Cardiac fibroblast (primary cell): Measurements from ENCODE around the gene TMED3.

ENCODE experiments used
- DNase-seq, 2 donors: peaks; one replicate each; pipeline versions ENCODE4 v3.0.0 to v3.0.0-alpha.2; 2010; ENCODE audit warnings: low read depth in 2 of 2
- H3K4me3 ChIP-seq, 2 donors: replicated peaks in 1 of 2; 1 replicate in 1 of 2; 2 replicates in 1 of 2; pipeline ENCODE4 v1.5.1; 2011; ENCODE audit warnings: low read depth in 2 of 2, low read length in 2 of 2, mild to moderate bottlenecking in 2 of 2, moderate library complexity in 1 of 2
- CTCF ChIP-seq: IDR thresholded peaks from one replicate; pipeline ENCODE4 v1.5.1; 2011; ENCODE audit warnings: low read depth, mild to moderate bottlenecking, low read length, inconsistent platforms

The TMED3 gene

GRCh38 chr15:79290642-79291275, 20.2 kb upstream of the TMED3 start:
- no peak overlapping the region for H3K4me3 ChIP-seq
- no peak for TF ChIP-seq CTCF
- no peak for DNase-seq

DNA sequence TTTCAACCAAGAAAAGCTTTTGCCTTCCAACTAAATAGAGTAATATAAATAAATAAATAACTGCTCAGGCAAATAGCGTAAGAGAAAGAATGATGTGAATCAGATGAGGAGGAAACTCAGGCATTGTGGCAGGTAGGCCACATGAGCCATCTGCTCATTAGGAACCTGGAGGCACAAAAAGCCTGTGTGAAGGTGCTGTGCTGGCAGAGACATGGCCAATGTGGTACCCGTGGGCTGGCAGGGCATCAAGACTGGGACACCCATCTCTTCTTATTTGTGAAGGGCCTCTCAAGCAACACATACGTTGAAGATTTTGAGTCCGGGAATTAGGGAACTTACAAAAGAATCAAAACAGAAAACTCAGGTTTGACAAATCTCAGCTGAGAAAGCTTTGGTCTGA, 18.9 kb upstream of the TMED3 start:
- H3K4me3 ChIP-seq, result no peak overlapping the region
- no peak for TF ChIP-seq CTCF
- DNase-seq, result no peak

GRCh38 chr15:79294075-79294474, 16.8 kb upstream of the TMED3 start:
- DNase-seq, result no peak
- TF ChIP-seq CTCF, result no peak
- H3K4me3 ChIP-seq, result no peak overlapping the region

DNA sequence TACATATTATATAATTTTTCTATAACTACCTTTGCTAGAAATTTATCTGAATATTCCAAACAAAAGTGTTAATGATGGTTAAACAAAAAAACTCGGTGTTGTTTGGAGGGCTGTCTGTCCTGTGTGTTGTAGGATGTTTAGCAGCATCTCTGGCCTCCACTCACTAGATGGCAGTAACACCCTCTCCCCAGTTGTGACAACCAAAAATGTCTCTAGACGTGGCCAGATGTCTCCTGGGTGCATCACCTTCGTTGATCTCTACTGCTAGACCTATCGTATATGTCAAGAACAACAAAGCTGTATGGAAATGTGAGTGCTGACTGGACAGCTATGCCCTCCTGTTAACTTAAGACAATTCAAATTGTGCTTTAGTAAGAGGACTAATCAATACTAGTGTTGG, 14.3 kb upstream of the TMED3 start:
- no peak for DNase-seq
- H3K4me3 ChIP-seq, result no peak overlapping the region
- peak; percentile 15 for TF ChIP-seq CTCF

- no peak for DNase-seq
- H3K4me3 ChIP-seq, result no peak overlapping the region
- no peak for TF ChIP-seq CTCF
These were observed 11.6 kb upstream of the TMED3 start for GRCh38 chr15:79299126-79299840.

DNA sequence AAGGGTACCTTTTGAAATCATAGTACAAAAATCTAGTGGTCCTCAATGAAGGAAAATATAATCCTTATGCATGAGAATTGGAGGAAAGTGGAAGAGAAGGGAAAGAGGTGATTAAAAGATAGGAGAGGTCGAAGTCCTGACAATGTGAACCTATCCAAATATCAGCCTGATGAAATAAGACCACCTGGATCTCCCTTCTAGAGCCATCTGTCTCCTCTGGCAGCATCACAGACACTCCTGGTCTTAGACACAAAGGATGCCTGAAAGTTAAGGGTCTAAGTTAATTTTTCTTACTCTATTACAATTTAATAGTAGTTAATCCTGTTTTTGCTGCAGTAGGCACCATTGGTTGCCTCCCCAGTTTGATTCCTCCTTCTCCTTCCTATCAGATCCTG, 11.1 kb upstream of the TMED3 start:
- no peak for TF ChIP-seq CTCF
- no peak for DNase-seq
- H3K4me3 ChIP-seq, result no peak overlapping the region
